Endodermal cell (in vitro differentiated cells): ENCODE results near the gene ARL6IP5. TPM values are rescaled to one million over a fixed set of nuclear protein-coding genes. Genes with fewer than 3 reads are reported as not detected.

Experiments used
- DNase-seq: peaks from one replicate; pipeline ENCODE4 v3.0.0-alpha.2; 2017
- H3K27ac ChIP-seq: 2 replicates; pipeline ENCODE4 v1.5.1; 2013; ENCODE audit warnings: mild to moderate bottlenecking, low read depth, low read length, moderate library complexity
- H3K27me3 ChIP-seq: 2 replicates; pipeline ENCODE4 v1.6.1; 2013; ENCODE audit warnings: mild to moderate bottlenecking, low read length, moderate library complexity; ENCODE audit not compliant: insufficient read depth, control insufficient read depth, poor library complexity, severe bottlenecking
- H3K36me3 ChIP-seq: 2 replicates; pipeline ENCODE4 v1.7.0; 2013; ENCODE audit warnings: mild to moderate bottlenecking, low read length, moderate library complexity; ENCODE audit not compliant: control insufficient read depth, insufficient read depth
- H3K4me1 ChIP-seq: one replicate; pipeline ENCODE4 v1.7.0; 2013; ENCODE audit warnings: low read length; ENCODE audit not compliant: control insufficient read depth, insufficient read depth
- H3K4me3 ChIP-seq: 2 replicates; pipeline ENCODE4 v1.5.1; 2013; ENCODE audit warnings: mild to moderate bottlenecking, low read length, moderate library complexity
- H3K9ac ChIP-seq: 2 replicates; pipeline ENCODE4 v1.6.1; 2013; ENCODE audit warnings: mild to moderate bottlenecking, low read length, moderate library complexity; ENCODE audit not compliant: poor library complexity, severe bottlenecking; ENCODE audit errors: extremely low read depth
- H3K9me3 ChIP-seq: 2 replicates; pipeline ENCODE4 v1.6.1; 2013; ENCODE audit warnings: mild to moderate bottlenecking, low read length, moderate library complexity; ENCODE audit not compliant: control insufficient read depth
- H3K27ac Mint-ChIP-seq: 2 replicates; pipeline ENCODE4 v1.8.0; 2020; ENCODE audit warnings: mixed read lengths
- H3K27me3 Mint-ChIP-seq: 2 replicates; pipeline ENCODE4 v1.8.0; 2021; ENCODE audit warnings: mild to moderate bottlenecking, mixed read lengths; ENCODE audit not compliant: insufficient read depth
- H3K36me3 Mint-ChIP-seq: 2 replicates; pipeline ENCODE4 v1.8.0; 2020; ENCODE audit warnings: low read depth, mixed read lengths
- H3K4me1 Mint-ChIP-seq: 2 replicates; pipeline ENCODE4 v1.8.0; 2020; ENCODE audit warnings: mixed read lengths
- H3K4me3 Mint-ChIP-seq: 2 replicates; pipeline ENCODE4 v1.8.0; 2020; ENCODE audit warnings: mild to moderate bottlenecking, moderate library complexity, mixed read lengths
- H3K9me3 Mint-ChIP-seq: 2 replicates; pipeline ENCODE4 v1.8.0; 2020; ENCODE audit warnings: mild to moderate bottlenecking, mixed read lengths
- WGBS, 2 experiments: methylation state at CpG; one replicate each; pipeline versions ENCODE4 v1.1.5 to v1.1.7; 2013; ENCODE audit warnings: missing lambda C conversion rate in 2 of 2, mixed read lengths in 1 of 2; ENCODE audit not compliant: insufficient coverage in 1 of 2, insufficient read length in 1 of 2; 5-methylcytosine and 5-hydroxymethylcytosine counted together
- microRNA-seq: library from miRNA; unstranded; fragments of <30 nt; microRNA quantifications from one replicate; pipeline ENCODE4 v1.2.0, GENCODE V29; 2020; ENCODE audit warnings: borderline microRNAs expressed
- total RNA-seq, 2 donors: library from RNA; stranded (reverse); fragmentation: NEBNext Ultra II Directional in 1 of 2; extraction: Animal tissue kit (Norgen Biotek cat#: 25700) in 1 of 2; gene quantifications; 2 replicates in 1 of 2; 3 replicates in 1 of 2; pipeline ENCODE4 v1.2.1, GENCODE V29; 2021
- TF ChIP-seq, protein P1 (sequence below): fragments of 200-600 bp; sonication (generic); conservative IDR thresholded peaks from 2 replicates; pipeline ENCODE4 v1.5.0; 2021; ENCODE audit warnings: antibody characterized with exemption, mild to moderate bottlenecking

ARL6IP5 gene
- total RNA-seq, 2 donors from 2014 or later = 20.6 to 28.7 TPM

DNA sequence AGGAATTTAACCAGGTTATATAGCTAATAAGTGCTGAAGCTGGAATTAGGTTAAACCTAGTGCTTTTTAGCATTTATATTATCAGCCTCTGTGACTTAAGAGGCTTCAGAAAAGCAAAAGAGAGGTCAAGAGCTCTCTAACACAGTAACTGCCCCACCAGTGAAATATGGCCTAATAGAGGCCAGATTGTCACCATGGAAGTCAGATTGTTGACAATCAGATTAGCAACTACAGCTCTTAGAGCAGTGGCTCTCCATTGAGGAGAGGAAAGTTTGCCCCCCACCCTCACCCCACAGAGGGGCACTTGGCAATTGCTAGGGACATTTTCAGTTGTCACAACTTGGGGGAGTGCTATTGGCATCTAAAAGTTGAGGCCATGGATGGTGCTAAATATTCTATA lies 61.0 kb downstream of the ARL6IP5 start:
- no peaks in the 10 kb centered on the region for H3K36me3 Mint-ChIP-seq
- no peak for DNase-seq

DNA sequence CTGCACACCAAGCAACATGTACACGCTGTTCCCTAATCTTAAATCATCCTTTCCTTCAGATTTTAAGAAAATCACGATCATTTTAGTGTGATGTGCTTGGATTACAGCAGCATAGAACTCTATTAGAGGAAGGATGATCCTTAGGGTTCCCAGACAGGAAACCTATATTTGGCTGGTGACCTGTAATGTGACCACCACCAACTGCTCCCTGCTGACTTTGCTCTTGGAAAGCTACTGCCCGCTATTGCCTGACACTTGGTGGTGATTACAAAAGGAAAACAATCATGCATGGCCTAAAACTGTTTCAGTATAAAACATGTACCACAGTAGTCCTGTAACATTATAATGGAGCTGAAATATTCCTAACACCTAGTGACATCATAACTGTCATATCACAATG lies 64.8 kb downstream of the ARL6IP5 start:
- Mint-ChIP-seq H3K27ac (no peak overlapping the region), H3K27me3 (peaks cover 52% of the 10 kb centered on the region), H3K36me3 (no peaks in the 10 kb centered on the region), H3K4me1 (peaks cover 15% of the 10 kb centered on the region), H3K9me3 (no peaks in the 10 kb centered on the region), H3K4me3 (no peak overlapping the region)
- DNase-seq = no peak
- Histone ChIP-seq H3K9me3 (no peaks in the 10 kb centered on the region), H3K27ac (no peak overlapping the region), H3K36me3 (no peaks in the 10 kb centered on the region), H3K27me3 (peaks cover 17% of the 10 kb centered on the region), H3K4me3 (no peak overlapping the region), H3K4me1 (peaks cover 10% of the 10 kb centered on the region), H3K9ac (no peak overlapping the region)
- TF ChIP-seq, protein P1, sequence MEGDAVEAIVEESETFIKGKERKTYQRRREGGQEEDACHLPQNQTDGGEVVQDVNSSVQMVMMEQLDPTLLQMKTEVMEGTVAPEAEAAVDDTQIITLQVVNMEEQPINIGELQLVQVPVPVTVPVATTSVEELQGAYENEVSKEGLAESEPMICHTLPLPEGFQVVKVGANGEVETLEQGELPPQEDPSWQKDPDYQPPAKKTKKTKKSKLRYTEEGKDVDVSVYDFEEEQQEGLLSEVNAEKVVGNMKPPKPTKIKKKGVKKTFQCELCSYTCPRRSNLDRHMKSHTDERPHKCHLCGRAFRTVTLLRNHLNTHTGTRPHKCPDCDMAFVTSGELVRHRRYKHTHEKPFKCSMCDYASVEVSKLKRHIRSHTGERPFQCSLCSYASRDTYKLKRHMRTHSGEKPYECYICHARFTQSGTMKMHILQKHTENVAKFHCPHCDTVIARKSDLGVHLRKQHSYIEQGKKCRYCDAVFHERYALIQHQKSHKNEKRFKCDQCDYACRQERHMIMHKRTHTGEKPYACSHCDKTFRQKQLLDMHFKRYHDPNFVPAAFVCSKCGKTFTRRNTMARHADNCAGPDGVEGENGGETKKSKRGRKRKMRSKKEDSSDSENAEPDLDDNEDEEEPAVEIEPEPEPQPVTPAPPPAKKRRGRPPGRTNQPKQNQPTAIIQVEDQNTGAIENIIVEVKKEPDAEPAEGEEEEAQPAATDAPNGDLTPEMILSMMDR = no peak
- 89 to 100% methylated on average over 2 to 3 of the region's 3 CpGs for WGBS, 2 experiments

More for the DNA sequence above, 61.0 kb downstream of the ARL6IP5 start:
- Histone ChIP-seq H3K36me3 (no peaks in the 10 kb centered on the region), H3K9ac (no peak overlapping the region), H3K27ac (no peak overlapping the region), H3K4me1 (peaks cover 10% of the 10 kb centered on the region), H3K27me3 (peaks cover 17% of the 10 kb centered on the region), H3K9me3 (no peaks in the 10 kb centered on the region), H3K4me3 (no peak overlapping the region)
- peaks cover 54% of the 10 kb centered on the region for H3K27me3 Mint-ChIP-seq
- H3K27ac Mint-ChIP-seq = no peak overlapping the region
- no peak overlapping the region for H3K4me3 Mint-ChIP-seq
- no peaks in the 10 kb centered on the region for H3K9me3 Mint-ChIP-seq
- peaks cover 22% of the 10 kb centered on the region for H3K4me1 Mint-ChIP-seq
- TF ChIP-seq, protein P1 = no peak

Small RNA genes within 50 kb of the gene (microRNA-seq; reads per million reads assigned to microRNA genes)
- not detected for gene MIR3136

Other genes with a start within 250 kb of the ARL6IP5 start
- under 1 TPM; 0.42 to 0.73 TPM for gene TAFA4, start 152.4 kb upstream of the ARL6IP5 start, total RNA-seq
- 10 to 100 TPM; 22.2 to 42.8 TPM for gene EOGT, start 71.3 kb upstream of the ARL6IP5 start, total RNA-seq
- 10 to 100 TPM; 25.6 to 31.3 TPM for gene TMF1, start 32.6 kb upstream of the ARL6IP5 start, total RNA-seq
- 10 to 100 TPM; 74.6 to 76.6 TPM for gene UBA3, start 4.6 kb upstream of the ARL6IP5 start, total RNA-seq
- not detected for gene LMOD3, start 37.7 kb downstream of the ARL6IP5 start, total RNA-seq